Upper lobe of left lung (tissue), 6 donors: ENCODE results near the gene LYRM2. TPM values are rescaled to one million over a fixed set of nuclear protein-coding genes. Genes with fewer than 3 reads are reported as not detected.

Source experiments
- ATAC-seq, 2 donors: fragments of 200-7000 bp; cut with Tn5 transposase; one replicate each; pipeline ENCODE4 v1.9.1; 2022; ENCODE audit warnings: mild to moderate bottlenecking in 2 of 2, moderate library complexity in 2 of 2; ENCODE audit not compliant: low FRiP score in 2 of 2
- DNase-seq, 2 donors: peaks; one replicate each; pipeline ENCODE4 v3.0.0-alpha.2; 2019 to 2020
- H3K27ac ChIP-seq, 4 donors: fragments of 200-600 bp; sonication (generic); one replicate each; pipeline ENCODE4 v1.5.1; 2016 to 2019
- H3K27me3 ChIP-seq, 4 donors: fragments of 200-600 bp; sonication (generic); one replicate each; pipeline ENCODE4 v1.5.1; 2017 to 2019
- H3K36me3 ChIP-seq, 4 donors: fragments of 200-600 bp; sonication (generic); one replicate each; pipeline ENCODE4 v1.5.1; 2016 to 2019
- H3K4me1 ChIP-seq, 4 donors: fragments of 200-600 bp; sonication (generic); one replicate each; pipeline ENCODE4 v1.5.1; 2018 to 2019
- H3K4me3 ChIP-seq, 4 donors: fragments of 200-600 bp; sonication (generic); one replicate each; pipeline ENCODE4 v1.5.1; 2017 to 2019; ENCODE audit warnings: mild to moderate bottlenecking in 2 of 4, moderate library complexity in 1 of 4
- H3K9me3 ChIP-seq, 4 donors: fragments of 200-600 bp; sonication (generic); one replicate each; pipeline ENCODE4 v1.5.1; 2018 to 2019
- EP300 ChIP-seq, 4 donors: sonication (generic); formaldehyde crosslinking; IDR thresholded peaks; one replicate each; pipeline ENCODE4 v1.5.1; 2017; ENCODE audit warnings: antibody characterized with exemption in 4 of 4, control low read depth in 2 of 4
- POLR2A ChIP-seq, 4 donors: fragments of 450-650 bp; IDR thresholded peaks; one replicate each; pipeline ENCODE4 v1.5.1; 2016 to 2017; ENCODE audit warnings: antibody characterized with exemption in 4 of 4, mild to moderate bottlenecking in 2 of 4
- POLR2AphosphoS5 ChIP-seq, 2 donors: sonication (generic); formaldehyde crosslinking; IDR thresholded peaks; one replicate each; pipeline ENCODE4 v1.5.1; 2017; ENCODE audit warnings: antibody characterized with exemption in 2 of 2
- WGBS, 2 donors: methylation state at CpG; one replicate each; pipeline ENCODE4 v1.1.5; 2017 to 2018; 5-methylcytosine and 5-hydroxymethylcytosine counted together
- total RNA-seq, 6 donors: library from RNA; depleted of rRNA in 4 of 6; stranded (reverse); fragments of >200 nt in 4 of 6; gene quantifications; one replicate each; pipeline versions ENCODE4 v1.1.0 to v1.2.1, GENCODE V29; 2016 to 2021
- TF ChIP-seq, protein P1 (sequence below), 6 experiments: fragments of 450-650 bp in 4 of 6; fragments of 200-600 bp in 2 of 6; sonication (generic) in 2 of 6; IDR thresholded peaks; one replicate each; pipeline ENCODE4 v1.5.1; 2016 to 2019; ENCODE audit warnings: antibody characterized with exemption in 6 of 6
- donor health status: DM: no; HTN: no; CAD: no; lungs with moderate emphysema.
- donor health status: DM: no; HTN: yes; CAD: no; lungs with severe emphysema.

The LYRM2 gene
- total RNA-seq, 6 donors from 2014 or later: 7.3 to 32.4 (median 22.2) TPM

DNA sequence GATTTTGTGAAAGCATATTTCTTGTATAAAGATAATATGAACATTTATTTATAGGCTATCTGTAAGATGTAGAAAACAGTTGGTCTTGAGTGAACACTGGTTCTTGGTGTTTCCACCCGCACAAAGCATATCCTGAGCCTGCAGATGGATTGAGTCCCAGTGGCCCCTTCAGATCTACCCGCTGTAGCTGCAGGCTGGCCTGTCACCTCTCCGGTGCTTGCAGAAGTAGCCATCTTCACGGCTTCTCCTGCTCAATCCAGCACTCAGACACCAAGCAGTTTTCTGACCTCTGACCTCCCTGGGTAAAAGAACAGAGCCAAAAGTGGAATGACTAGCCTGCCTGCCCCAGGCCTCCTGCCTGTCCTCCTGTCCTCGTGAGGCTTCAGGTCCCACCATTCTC lies 22.7 kb downstream of the LYRM2 start:
- TF ChIP-seq EP300 (IDR thresholded peaks at IDR 0.05): no peak
- TF ChIP-seq, protein P1, sequence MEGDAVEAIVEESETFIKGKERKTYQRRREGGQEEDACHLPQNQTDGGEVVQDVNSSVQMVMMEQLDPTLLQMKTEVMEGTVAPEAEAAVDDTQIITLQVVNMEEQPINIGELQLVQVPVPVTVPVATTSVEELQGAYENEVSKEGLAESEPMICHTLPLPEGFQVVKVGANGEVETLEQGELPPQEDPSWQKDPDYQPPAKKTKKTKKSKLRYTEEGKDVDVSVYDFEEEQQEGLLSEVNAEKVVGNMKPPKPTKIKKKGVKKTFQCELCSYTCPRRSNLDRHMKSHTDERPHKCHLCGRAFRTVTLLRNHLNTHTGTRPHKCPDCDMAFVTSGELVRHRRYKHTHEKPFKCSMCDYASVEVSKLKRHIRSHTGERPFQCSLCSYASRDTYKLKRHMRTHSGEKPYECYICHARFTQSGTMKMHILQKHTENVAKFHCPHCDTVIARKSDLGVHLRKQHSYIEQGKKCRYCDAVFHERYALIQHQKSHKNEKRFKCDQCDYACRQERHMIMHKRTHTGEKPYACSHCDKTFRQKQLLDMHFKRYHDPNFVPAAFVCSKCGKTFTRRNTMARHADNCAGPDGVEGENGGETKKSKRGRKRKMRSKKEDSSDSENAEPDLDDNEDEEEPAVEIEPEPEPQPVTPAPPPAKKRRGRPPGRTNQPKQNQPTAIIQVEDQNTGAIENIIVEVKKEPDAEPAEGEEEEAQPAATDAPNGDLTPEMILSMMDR (IDR thresholded peaks at IDR 0.05): no peak
- no peak for TF ChIP-seq POLR2AphosphoS5 (IDR thresholded peaks at IDR 0.05)
- no peak for TF ChIP-seq POLR2A (IDR thresholded peaks at IDR 0.05)
- 85 to 92% methylated on average over 5 of the region's 5 CpGs for WGBS, 2 donors

DNA sequence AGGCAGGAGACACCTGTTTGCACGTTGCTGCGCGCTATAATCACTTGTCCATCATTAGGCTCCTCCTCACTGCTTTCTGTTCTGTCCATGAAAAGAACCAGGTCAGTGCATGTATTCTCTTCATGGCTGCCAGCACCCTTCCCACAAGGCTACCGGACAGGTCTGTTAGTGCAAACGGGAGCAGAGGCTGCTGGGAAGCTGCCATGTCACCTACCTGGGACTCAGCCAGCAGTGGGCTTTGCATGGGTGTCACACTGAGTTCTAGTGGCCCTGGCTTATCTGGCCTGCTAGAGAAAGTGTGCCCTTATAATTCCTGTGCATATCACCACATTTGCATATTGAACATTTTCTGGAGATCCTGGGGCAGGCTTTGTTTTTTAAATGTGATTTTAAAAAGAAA lies 24.8 kb downstream of the LYRM2 start:
- no peak for ATAC-seq
- TF ChIP-seq EP300 (IDR thresholded peaks at IDR 0.05) (no peak), POLR2AphosphoS5 (IDR thresholded peaks at IDR 0.05) (no peak), POLR2A (IDR thresholded peaks at IDR 0.05) (no peak)
- TF ChIP-seq, protein P1 (IDR thresholded peaks at IDR 0.05): no peak
- H3K36me3 ChIP-seq: peaks cover 0 to 5% (median 0%) of the 10 kb centered on the region in 4 donors
- H3K27ac ChIP-seq: no peak overlapping the region
- no peaks in the 10 kb centered on the region for H3K9me3 ChIP-seq
- no peaks in the 10 kb centered on the region for H3K27me3 ChIP-seq
- no peak overlapping the region for H3K4me3 ChIP-seq
- 90 to 91% methylated on average over 5 of the region's 5 CpGs for WGBS, 2 donors
- H3K4me1 ChIP-seq: no peaks in the 10 kb centered on the region
- DNase-seq: no peak

More for the DNA sequence above, 22.7 kb downstream of the LYRM2 start:
- peaks cover 0 to 9% (median 0%) of the 10 kb centered on the region in 4 donors for H3K36me3 ChIP-seq
- H3K27ac ChIP-seq: no peak overlapping the region
- H3K9me3 ChIP-seq: no peaks in the 10 kb centered on the region
- no peaks in the 10 kb centered on the region for H3K27me3 ChIP-seq
- H3K4me1 ChIP-seq: no peaks in the 10 kb centered on the region
- no peak overlapping the region for H3K4me3 ChIP-seq
- no peak for DNase-seq
- no peak for ATAC-seq

DNA sequence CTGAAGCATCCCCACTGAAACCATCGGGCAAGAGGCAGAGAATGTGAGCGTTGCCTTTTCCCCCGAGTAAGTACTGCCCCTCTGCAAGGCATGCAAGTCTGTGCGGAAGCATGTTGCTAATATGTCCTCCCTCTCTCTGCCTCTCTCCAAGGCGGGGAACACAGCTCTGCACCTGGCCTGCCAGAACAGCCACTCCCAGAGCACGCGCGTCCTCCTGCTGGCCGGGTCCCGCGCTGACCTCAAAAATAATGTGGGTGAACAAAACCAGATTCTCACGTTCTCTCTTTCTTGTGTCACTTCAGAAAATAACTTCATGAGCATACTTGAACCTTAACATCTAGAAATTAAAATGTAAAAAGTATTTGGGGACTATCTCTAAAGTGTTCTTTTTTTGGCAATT lies 26.4 kb downstream of the LYRM2 start:
- no peak for DNase-seq
- 94% methylated on average over 12 of the region's 12 CpGs for WGBS, 2 donors

DNA sequence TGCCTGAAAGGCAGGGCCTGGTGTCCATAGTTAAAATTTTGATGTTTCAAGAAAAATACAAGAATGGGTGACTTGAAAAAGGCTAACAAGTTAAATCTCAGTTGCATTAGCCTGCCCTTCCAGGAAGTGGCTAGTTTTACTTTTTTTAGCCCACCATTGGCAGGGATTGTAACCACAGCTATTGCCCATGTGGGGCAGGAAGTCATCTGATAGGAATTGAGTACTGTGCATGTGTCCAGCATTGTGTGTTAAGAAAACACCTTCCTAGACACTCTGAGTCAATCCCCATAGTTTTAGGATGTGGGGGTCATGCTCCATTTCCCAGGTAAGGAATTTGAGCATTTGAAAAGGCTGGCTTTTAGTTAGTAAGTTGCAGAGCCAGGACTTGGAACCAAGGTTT lies 26.9 kb downstream of the LYRM2 start:
- ATAC-seq: no peak
- DNase-seq: no peak
- no peak overlapping the region for H3K4me3 ChIP-seq

More for the DNA sequence above, 26.4 kb downstream of the LYRM2 start:
- TF ChIP-seq EP300 (IDR thresholded peaks at IDR 0.05) (no peak), POLR2AphosphoS5 (IDR thresholded peaks at IDR 0.05) (no peak), POLR2A (IDR thresholded peaks at IDR 0.05) (no peak)
- TF ChIP-seq, protein P1 (IDR thresholded peaks at IDR 0.05): no peak
- Histone ChIP-seq H3K4me3 (no peak overlapping the region), H3K9me3 (no peaks in the 10 kb centered on the region), H3K36me3 (peaks cover 0 to 5% (median 0%) of the 10 kb centered on the region in 4 donors), H3K27ac (no peak overlapping the region), H3K27me3 (no peaks in the 10 kb centered on the region), H3K4me1 (no peaks in the 10 kb centered on the region)
- ATAC-seq: no peak

More for the DNA sequence above, 26.9 kb downstream of the LYRM2 start:
- Histone ChIP-seq H3K27ac (no peak overlapping the region), H3K36me3 (peaks cover 0 to 1% (median 0%) of the 10 kb centered on the region in 4 donors), H3K4me1 (no peaks in the 10 kb centered on the region), H3K27me3 (no peaks in the 10 kb centered on the region), H3K9me3 (no peaks in the 10 kb centered on the region)
- TF ChIP-seq EP300 (IDR thresholded peaks at IDR 0.05) (no peak), POLR2A (IDR thresholded peaks at IDR 0.05) (no peak), POLR2AphosphoS5 (IDR thresholded peaks at IDR 0.05) (no peak)
- TF ChIP-seq, protein P1 (IDR thresholded peaks at IDR 0.05): no peak
